Measurements from ENCODE around the gene HSD17B2. TPM values are rescaled to one million over a fixed set of nuclear protein-coding genes. Genes with fewer than 3 reads are reported as not detected.
A peak's percentile ranks its signal among the peaks of the same experiment; 100 is the strongest.
"Not testable (repeated sequence)": the region's sequence is repeated elsewhere in the genome, so short reads cannot be mapped to it uniquely, and the experiment has no call there.

The HSD17B2 gene
- total and polyA plus RNA-seq, 8 donors, result 8.0 to 66.9 (median 20.8) TPM

GRCh38 chr16:82005027-82005830 lies 29.8 kb upstream of the HSD17B2 start:
- Histone ChIP-seq H3K4me1 (peaks cover 0 to 3% (median 2%) of the 10 kb centered on the region in 3 donors), H3K27ac (peak overlapping the region in 2 of 4 donors; percentile 42 to 43), H3K27me3 (no peaks in the 10 kb centered on the region), H3K9me3 (no peaks in the 10 kb centered on the region), H3K36me3 (peaks cover 0 to 5% (median 0%) of the 10 kb centered on the region in 3 donors), H3K4me3 (no peak overlapping the region)
- 47 to 56% methylated on average over 6 of the region's 6 CpGs for WGBS, 2 donors
- peak; percentile 71 to 82 (median 79) for ATAC-seq
- peak; percentile 43 for FAIRE-seq
- intact Hi-C loops (cut with DNase I), result no loop called here
- peak in 1 of 6 donors; percentile 33 for DNase-seq
- no peak for TF ChIP-seq CTCF (IDR thresholded peaks at IDR 0.05)

GRCh38 chr16:82006036-82006435 lies 29.0 kb upstream of the HSD17B2 start:
- DNase-seq (no peak), ATAC-seq (no peak)
- WGBS, 2 donors, result 91% methylated on average over 5 of the region's 5 CpGs

GRCh38 chr16:82007189-82007588 lies 27.9 kb upstream of the HSD17B2 start:
- Histone ChIP-seq H3K4me1 (peaks cover 0 to 8% (median 5%) of the 10 kb centered on the region in 3 donors), H3K27me3 (no peaks in the 10 kb centered on the region), H3K4me3 (no peak overlapping the region), H3K9me3 (no peaks in the 10 kb centered on the region), H3K27ac (no peak overlapping the region), H3K36me3 (no peaks in the 10 kb centered on the region)
- intact Hi-C loops (cut with DNase I), result no loop called here
- DNase-seq, result no peak
- no peak for FAIRE-seq
- no peak for ATAC-seq
- WGBS, 2 donors, result 76 to 78% methylated on average over 2 of the region's 2 CpGs
- no peak for TF ChIP-seq CTCF (IDR thresholded peaks at IDR 0.05)

More at GRCh38 chr16:82006036-82006435, 29.0 kb upstream of the HSD17B2 start:
- no peak overlapping the region for H3K4me3 ChIP-seq
- H3K4me1 ChIP-seq, result peaks cover 0 to 8% (median 5%) of the 10 kb centered on the region in 3 donors
- intact Hi-C loops (cut with DNase I), result no loop called here
- no peak for TF ChIP-seq CTCF (IDR thresholded peaks at IDR 0.05)
- no peaks in the 10 kb centered on the region for H3K36me3 ChIP-seq
- H3K27ac ChIP-seq, result peak overlapping the region in 2 of 4 donors; percentile 42 to 43
- no peaks in the 10 kb centered on the region for H3K9me3 ChIP-seq
- no peak for FAIRE-seq
- H3K27me3 ChIP-seq, result no peaks in the 10 kb centered on the region

GRCh38 chr16:82008957-82009592 lies 26.0 kb upstream of the HSD17B2 start:
- 98% methylated on average over 9 of the region's 9 CpGs for WGBS, 2 donors
- H3K27ac ChIP-seq, result no peak overlapping the region
- no peaks in the 10 kb centered on the region for H3K36me3 ChIP-seq
- no peak for TF ChIP-seq CTCF (IDR thresholded peaks at IDR 0.05)
- intact Hi-C loops (cut with DNase I), result no loop called here
- H3K4me3 ChIP-seq, result no peak overlapping the region
- H3K27me3 ChIP-seq, result no peaks in the 10 kb centered on the region
- no peak for FAIRE-seq
- no peak for ATAC-seq
- DNase-seq, result no peak
- peaks cover 0 to 8% (median 5%) of the 10 kb centered on the region in 3 donors for H3K4me1 ChIP-seq
- H3K9me3 ChIP-seq, result no peaks in the 10 kb centered on the region

- H3K36me3 ChIP-seq; ATAC-seq; H3K27me3 ChIP-seq; H3K4me1 ChIP-seq; H3K27ac ChIP-seq; H3K4me3 ChIP-seq; FAIRE-seq; DNase-seq; intact Hi-C loops (cut with DNase I); H3K9me3 ChIP-seq: not testable (repeated sequence)
- 92 to 94% methylated on average over 4 of the region's 4 CpGs for WGBS, 2 donors
Measured at GRCh38 chr16:82009789-82010188, 25.3 kb upstream of the HSD17B2 start.
